MG63 (cell line): ENCODE data around the gene PTPN12. TPM values are rescaled to one million over a fixed set of nuclear protein-coding genes. Genes with fewer than 3 reads are reported as not detected.

Experiments used
- DNase-seq: peaks from one replicate; pipeline ENCODE4 v3.0.0-alpha.2; 2020
- H3K27me3 ChIP-seq: fragments of 250-450 bp; sonication (Bioruptor Pico); 2 replicates; pipeline ENCODE4 v1.5.1; 2020; ENCODE audit warnings: mild to moderate bottlenecking, moderate library complexity
- H3K36me3 ChIP-seq: fragments of 250-450 bp; sonication (Bioruptor Pico); 2 replicates; pipeline ENCODE4 v1.5.1; 2020; ENCODE audit warnings: mild to moderate bottlenecking, moderate library complexity
- H3K4me3 ChIP-seq: fragments of 250-450 bp; sonication (Bioruptor Pico); 2 replicates; pipeline ENCODE4 v1.5.1; 2020; ENCODE audit warnings: mild to moderate bottlenecking, moderate library complexity
- H3K9me3 ChIP-seq: fragments of 250-450 bp; sonication (Bioruptor Pico); 2 replicates; pipeline ENCODE4 v1.5.1; 2020; ENCODE audit warnings: mild to moderate bottlenecking, moderate library complexity
- total RNA-seq: library from RNA; depleted of rRNA; stranded (reverse); fragments of >200 nt; shearing (Covaris generic); gene quantifications from 2 replicates; pipeline ENCODE4 v1.2.3, GENCODE V29; 2014; ENCODE audit warnings: low replicate concordance

PTPN12 gene
- total RNA-seq, 1 experiment from 2014 or later: 15.5 TPM

- H3K27me3 ChIP-seq: no peaks in the 10 kb centered on the region
- no peaks in the 10 kb centered on the region for H3K9me3 ChIP-seq
- no peak for DNase-seq
- H3K36me3 ChIP-seq: no peaks in the 10 kb centered on the region; the same call in 1 of the 2 replicates
- no peak overlapping the region for H3K4me3 ChIP-seq
These were observed 24.3 kb downstream of the PTPN12 start for GRCh38 chr7:77561352-77561751.

GRCh38 chr7:77563275-77563674 is 26.2 kb downstream of the PTPN12 start:
- Histone ChIP-seq H3K27me3 (no peaks in the 10 kb centered on the region), H3K36me3 (no peaks in the 10 kb centered on the region; the same call in 1 of the 2 replicates), H3K9me3 (no peaks in the 10 kb centered on the region), H3K4me3 (no peak overlapping the region)
- no peak for DNase-seq

- H3K4me3 ChIP-seq: no peak overlapping the region
- H3K36me3 ChIP-seq: no peaks in the 10 kb centered on the region; the same call in 1 of the 2 replicates
- H3K9me3 ChIP-seq: no peaks in the 10 kb centered on the region
- H3K27me3 ChIP-seq: no peaks in the 10 kb centered on the region
- no peak for DNase-seq
These were observed 28.8 kb downstream of the PTPN12 start for GRCh38 chr7:77565917-77566316.

GRCh38 chr7:77566421-77566820 is 29.3 kb downstream of the PTPN12 start:
- H3K27me3 ChIP-seq: no peaks in the 10 kb centered on the region
- DNase-seq: no peak
- no peaks in the 10 kb centered on the region for H3K9me3 ChIP-seq
- H3K4me3 ChIP-seq: no peak overlapping the region
- H3K36me3 ChIP-seq: peaks cover 3% of the 10 kb centered on the region; the same call in 1 of the 2 replicates

- no peak for DNase-seq
- no peaks in the 10 kb centered on the region for H3K9me3 ChIP-seq
- H3K27me3 ChIP-seq: no peaks in the 10 kb centered on the region
- H3K4me3 ChIP-seq: no peak overlapping the region
- H3K36me3 ChIP-seq: peaks cover 3% of the 10 kb centered on the region; the same call in 1 of the 2 replicates
These were observed 32.6 kb downstream of the PTPN12 start for GRCh38 chr7:77569514-77570232.

GRCh38 chr7:77570330-77571011 is 33.4 kb downstream of the PTPN12 start:
- no peak for DNase-seq
- Histone ChIP-seq H3K27me3 (no peaks in the 10 kb centered on the region), H3K4me3 (no peak overlapping the region), H3K9me3 (no peaks in the 10 kb centered on the region), H3K36me3 (peaks cover 3% of the 10 kb centered on the region; the same call in 1 of the 2 replicates)

GRCh38 chr7:77571801-77572200 is 34.7 kb downstream of the PTPN12 start:
- no peak overlapping the region for H3K4me3 ChIP-seq
- H3K27me3 ChIP-seq: no peaks in the 10 kb centered on the region
- peaks cover 3% of the 10 kb centered on the region; the same call in 1 of the 2 replicates for H3K36me3 ChIP-seq
- no peak for DNase-seq
- H3K9me3 ChIP-seq: no peaks in the 10 kb centered on the region

GRCh38 chr7:77575187-77575586 is 38.1 kb downstream of the PTPN12 start:
- Histone ChIP-seq H3K9me3 (no peaks in the 10 kb centered on the region), H3K4me3 (no peak overlapping the region), H3K36me3 (peaks cover 3% of the 10 kb centered on the region; the same call in 1 of the 2 replicates), H3K27me3 (no peaks in the 10 kb centered on the region)
- no peak for DNase-seq

GRCh38 chr7:77576856-77577255 is 39.8 kb downstream of the PTPN12 start:
- Histone ChIP-seq H3K36me3 (no peaks in the 10 kb centered on the region), H3K9me3 (no peaks in the 10 kb centered on the region), H3K4me3 (no peak overlapping the region), H3K27me3 (no peaks in the 10 kb centered on the region)
- DNase-seq: no peak

- DNase-seq: no peak
- no peak overlapping the region for H3K4me3 ChIP-seq
- H3K9me3 ChIP-seq: no peaks in the 10 kb centered on the region
- H3K36me3 ChIP-seq: peaks cover 2% of the 10 kb centered on the region; the same call in 1 of the 2 replicates
- no peaks in the 10 kb centered on the region for H3K27me3 ChIP-seq
These were observed 42.7 kb downstream of the PTPN12 start for GRCh38 chr7:77579797-77580196.

- H3K9me3 ChIP-seq: no peaks in the 10 kb centered on the region
- no peak overlapping the region for H3K4me3 ChIP-seq
- no peak for DNase-seq
- H3K27me3 ChIP-seq: no peaks in the 10 kb centered on the region
- peaks cover 2% of the 10 kb centered on the region; the same call in 1 of the 2 replicates for H3K36me3 ChIP-seq
These were observed 43.8 kb downstream of the PTPN12 start for GRCh38 chr7:77580762-77581350.

GRCh38 chr7:77587272-77587671 is 50.2 kb downstream of the PTPN12 start:
- Histone ChIP-seq H3K27me3 (no peaks in the 10 kb centered on the region), H3K9me3 (no peaks in the 10 kb centered on the region), H3K36me3 (peaks cover 6% of the 10 kb centered on the region), H3K4me3 (no peak overlapping the region)
- DNase-seq: no peak

- DNase-seq: no peak
- Histone ChIP-seq H3K27me3 (no peaks in the 10 kb centered on the region), H3K9me3 (no peaks in the 10 kb centered on the region), H3K36me3 (peaks cover 4% of the 10 kb centered on the region; the same call in 1 of the 2 replicates), H3K4me3 (no peak overlapping the region)
These were observed 63.9 kb downstream of the PTPN12 start for GRCh38 chr7:77600952-77601351.

GRCh38 chr7:77606562-77606961 is 69.5 kb downstream of the PTPN12 start:
- Histone ChIP-seq H3K9me3 (no peaks in the 10 kb centered on the region), H3K36me3 (peaks cover 7% of the 10 kb centered on the region; the same call in 1 of the 2 replicates), H3K27me3 (no peaks in the 10 kb centered on the region), H3K4me3 (no peak overlapping the region)
- no peak for DNase-seq

GRCh38 chr7:77619314-77619713 is 82.2 kb downstream of the PTPN12 start:
- H3K27me3 ChIP-seq: no peaks in the 10 kb centered on the region
- peaks cover 6% of the 10 kb centered on the region for H3K36me3 ChIP-seq
- no peaks in the 10 kb centered on the region for H3K9me3 ChIP-seq
- DNase-seq: no peak
- no peak overlapping the region for H3K4me3 ChIP-seq

- Histone ChIP-seq H3K9me3 (no peaks in the 10 kb centered on the region), H3K4me3 (no peak overlapping the region), H3K27me3 (no peaks in the 10 kb centered on the region), H3K36me3 (peaks cover 7% of the 10 kb centered on the region)
- no peak for DNase-seq
These were observed 89.7 kb downstream of the PTPN12 start for GRCh38 chr7:77626586-77627308.

- Histone ChIP-seq H3K4me3 (no peak overlapping the region), H3K36me3 (peaks cover 9% of the 10 kb centered on the region), H3K9me3 (no peaks in the 10 kb centered on the region), H3K27me3 (no peaks in the 10 kb centered on the region)
- no peak for DNase-seq
These were observed 90.2 kb downstream of the PTPN12 start for GRCh38 chr7:77627309-77627676.
